ENCODE data around the gene ZNF350. TPM values are rescaled to one million over a fixed set of nuclear protein-coding genes. Genes with fewer than 3 reads are reported as not detected.

Gene ZNF350
- total RNA-seq, 3 donors from 2014 or later (not counting 1 experiment from before 2014, with no cell fraction given): 32.3 to 46.9 (median 36.6) TPM

Other genes with a start within 250 kb of the ZNF350 start
- 10 to 100 TPM in 1 of 3 donors, 1 to 10 TPM in 2; 3.4 to 20.2 (median 6.4) TPM for gene FPR1, start 235.0 kb downstream of the ZNF350 start, total RNA-seq
- gene FPR2, start 225.7 kb downstream of the ZNF350 start, total RNA-seq: 1 to 10 TPM in 1 of 3 donors, under 1 TPM in 2; 0.28 to 2.1 (median 0.59) TPM
- under 1 TPM in 1 of 3 donors, not detected in 2; 0.28 TPM for gene FPR3, start 191.7 kb downstream of the ZNF350 start, total RNA-seq
- gene ZNF577, start 98.9 kb downstream of the ZNF350 start, total RNA-seq: 10 to 100 TPM in 2 of 3 donors, 1 to 10 TPM in 1; 8.5 to 15.6 (median 12.4) TPM
- gene ZNF649, start 81.8 kb downstream of the ZNF350 start, total RNA-seq: 10 to 100 TPM; 11.0 to 16.1 (median 12.3) TPM
- gene ZNF613, start 59.4 kb downstream of the ZNF350 start, total RNA-seq: 1 to 10 TPM; 1.8 to 3.9 (median 2.5) TPM
- gene ZNF615, start 21.4 kb upstream of the ZNF350 start, total RNA-seq: 10 to 100 TPM; 15.4 to 26.3 (median 19.9) TPM
- gene ZNF614, start 41.5 kb upstream of the ZNF350 start, total RNA-seq: 1 to 10 TPM; 4.3 to 9.2 (median 5.7) TPM
- gene ZNF432, start 62.0 kb upstream of the ZNF350 start, total RNA-seq: 10 to 100 TPM; 19.7 to 33.7 (median 32.4) TPM
- 10 to 100 TPM; 32.4 to 47.7 (median 47.4) TPM for gene ZNF841, start 108.9 kb upstream of the ZNF350 start, total RNA-seq
- gene ZNF616, start 153.1 kb upstream of the ZNF350 start, total RNA-seq: 1 to 10 TPM; 3.8 to 7.1 (median 4.8) TPM
- 10 to 100 TPM; 27.9 to 40.2 (median 28.0) TPM for gene ZNF836, start 184.8 kb upstream of the ZNF350 start, total RNA-seq
- 100 to 1,000 TPM; 221 to 256 (median 232) TPM for gene PPP2R1A, start 203.2 kb upstream of the ZNF350 start, total RNA-seq